ENCODE measurements around the gene EFCAB11.

GRCh38 chr14:89869606-89870005 is 84.9 kb downstream of the EFCAB11 start:
- TF ChIP-seq CTCF (IDR thresholded peaks at IDR 0.05; ENCODE audit: low read length): no peak
- no peak for TF ChIP-seq EZH2 (IDR thresholded peaks at IDR 0.05; ENCODE audit: borderline replicate concordance, low read length)
